Epithelial cell of proximal tubule (primary cell): ENCODE data around the gene SPINT2. TPM values are rescaled to one million over a fixed set of nuclear protein-coding genes. Genes with fewer than 3 reads are reported as not detected.

Experiments
- DNase-seq: peaks from one replicate; pipeline ENCODE4 v3.0.0-alpha.2; 2011; ENCODE audit warnings: low read depth
- H3K4me3 ChIP-seq: 2 replicates; pipeline ENCODE4 v1.5.1; 2011; ENCODE audit warnings: low read depth, mild to moderate bottlenecking, low read length
- CTCF ChIP-seq: conservative IDR thresholded peaks from 2 replicates; pipeline ENCODE4 v1.5.1; 2012; ENCODE audit warnings: low read depth, mild to moderate bottlenecking, low read length
- total RNA-seq: library from RNA; depleted of rRNA; stranded (reverse); fragments of >200 nt; gene quantifications from 2 replicates; pipeline ENCODE4 v1.2.3, GENCODE V29; 2015

The SPINT2 gene
- total RNA-seq, 1 donor from 2014 or later = 548 TPM

- no peak for DNase-seq
- H3K4me3 ChIP-seq = no peak overlapping the region
- peak; percentile 2 for TF ChIP-seq CTCF
Measured at GRCh38 chr19:38307597-38307996, 43.2 kb downstream of the SPINT2 start.

- H3K4me3 ChIP-seq = no peak overlapping the region
- no peak for DNase-seq
- no peak for TF ChIP-seq CTCF
Measured at GRCh38 chr19:38308006-38308766, 43.8 kb downstream of the SPINT2 start.

GRCh38 chr19:38308926-38309614, 44.7 kb downstream of the SPINT2 start:
- no peak for TF ChIP-seq CTCF
- H3K4me3 ChIP-seq = no peak overlapping the region
- no peak for DNase-seq

- no peak for TF ChIP-seq CTCF
Measured at GRCh38 chr19:38309615-38310278, 45.4 kb downstream of the SPINT2 start.

GRCh38 chr19:38310279-38310670, 45.9 kb downstream of the SPINT2 start:
- H3K4me3 ChIP-seq = no peak overlapping the region
- no peak for DNase-seq
- no peak for TF ChIP-seq CTCF

More at GRCh38 chr19:38309615-38310278, 45.4 kb downstream of the SPINT2 start:
- H3K4me3 ChIP-seq = no peak overlapping the region
- no peak for DNase-seq

- no peak for TF ChIP-seq CTCF
- DNase-seq = no peak
- no peak overlapping the region for H3K4me3 ChIP-seq
Measured at GRCh38 chr19:38310986-38311385, 46.6 kb downstream of the SPINT2 start.
